GM21737 (cell line): ENCODE data around the gene FSD1.
"Not testable (repeated sequence)": the region's sequence is repeated elsewhere in the genome, so short reads cannot be mapped to it uniquely, and the experiment has no call there.

Source experiments
- ATAC-seq: cut with Tn5 transposase; IDR thresholded peaks from one replicate; pipeline ENCODE4 v1.9.1; 2021; ENCODE audit warnings: mild to moderate bottlenecking, moderate library complexity; ENCODE audit not compliant: unreplicated experiment

Gene FSD1

GRCh38 chr19:4313847-4314490 lies 9.6 kb downstream of the FSD1 start:
- no peak for ATAC-seq

DNA sequence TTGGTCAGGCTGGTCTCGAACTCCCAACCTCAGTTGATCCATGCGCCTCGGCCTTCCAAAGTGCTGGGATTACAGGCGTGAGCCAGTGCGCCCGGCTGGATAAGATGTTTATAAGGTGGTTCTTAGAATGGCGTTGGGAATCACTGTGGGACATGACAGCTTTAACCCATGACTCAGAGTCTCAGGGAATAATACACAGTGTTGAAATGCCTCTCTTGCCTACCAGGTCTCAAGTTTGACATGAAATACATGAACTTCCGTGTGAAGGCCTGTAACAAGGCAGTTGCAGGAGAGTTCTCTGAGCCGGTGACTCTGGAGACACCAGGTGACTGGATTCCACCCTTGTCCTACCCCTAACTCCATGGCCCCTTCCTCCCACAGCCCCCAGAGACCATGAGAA lies 12.6 kb downstream of the FSD1 start:
- no peak for ATAC-seq

- no peak for ATAC-seq
Measured at GRCh38 chr19:4318460-4318859, 14.1 kb downstream of the FSD1 start.

- no peak for ATAC-seq
Measured at GRCh38 chr19:4319067-4319718, 14.8 kb downstream of the FSD1 start.

GRCh38 chr19:4320419-4320818 lies 16.0 kb downstream of the FSD1 start:
- no peak for ATAC-seq

GRCh38 chr19:4322942-4323665 lies 18.7 kb downstream of the FSD1 start:
- ATAC-seq = no peak

GRCh38 chr19:4323692-4324091 lies 19.3 kb downstream of the FSD1 start:
- ATAC-seq = no peak

DNA sequence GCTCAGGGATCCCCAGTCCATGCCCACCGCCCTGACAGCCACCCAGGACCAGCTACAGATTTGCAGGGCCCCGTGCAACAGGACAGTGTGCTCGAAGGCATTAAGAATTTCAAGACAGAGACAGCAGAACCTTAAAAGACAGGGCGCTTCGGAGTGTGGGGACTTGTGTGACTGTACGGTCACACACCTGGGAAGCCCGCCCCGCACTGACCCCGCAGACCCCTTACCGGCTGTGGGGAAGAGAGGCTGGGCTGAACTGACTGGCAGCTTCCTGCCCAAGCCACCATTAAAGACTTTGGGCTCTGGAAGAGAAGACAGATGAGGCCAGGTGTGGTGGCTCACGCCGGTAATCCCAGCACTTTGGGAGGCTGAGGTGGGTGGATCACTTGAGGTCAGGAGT lies 19.8 kb downstream of the FSD1 start:
- no peak for ATAC-seq

GRCh38 chr19:4326215-4326836 lies 21.9 kb downstream of the FSD1 start:
- no peak for ATAC-seq

GRCh38 chr19:4326837-4327251 lies 22.4 kb downstream of the FSD1 start:
- ATAC-seq = no peak

DNA sequence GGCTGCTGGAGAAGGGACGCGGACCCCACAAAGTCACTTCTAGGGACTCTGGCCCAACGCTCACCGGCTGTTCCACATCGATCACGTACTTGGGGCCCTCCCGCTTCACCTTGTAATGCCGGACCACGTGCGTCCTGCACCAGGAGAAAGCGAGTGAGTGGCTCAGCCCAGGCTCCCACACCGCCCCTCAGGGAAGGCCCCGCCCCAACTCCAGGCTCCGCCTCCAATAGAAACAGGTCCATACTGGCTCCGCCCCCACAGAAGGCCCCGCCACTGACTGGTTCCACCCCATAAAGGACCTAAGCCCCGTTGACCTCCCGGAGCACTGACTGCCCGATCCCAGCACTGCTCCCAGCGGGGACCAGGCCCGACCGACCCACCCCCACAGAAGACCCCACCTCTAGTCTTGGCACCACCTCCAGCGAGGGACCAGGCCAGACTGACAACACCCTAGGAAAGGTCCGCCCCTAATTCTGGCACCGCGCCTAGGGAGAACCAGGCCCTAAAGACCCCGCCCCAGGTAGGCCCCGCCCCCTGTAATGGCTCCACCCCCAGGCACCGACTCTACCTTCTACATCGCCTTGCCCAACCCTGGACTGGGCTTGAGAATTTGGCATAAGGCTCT lies 23.0 kb downstream of the FSD1 start:
- ATAC-seq = no peak

DNA sequence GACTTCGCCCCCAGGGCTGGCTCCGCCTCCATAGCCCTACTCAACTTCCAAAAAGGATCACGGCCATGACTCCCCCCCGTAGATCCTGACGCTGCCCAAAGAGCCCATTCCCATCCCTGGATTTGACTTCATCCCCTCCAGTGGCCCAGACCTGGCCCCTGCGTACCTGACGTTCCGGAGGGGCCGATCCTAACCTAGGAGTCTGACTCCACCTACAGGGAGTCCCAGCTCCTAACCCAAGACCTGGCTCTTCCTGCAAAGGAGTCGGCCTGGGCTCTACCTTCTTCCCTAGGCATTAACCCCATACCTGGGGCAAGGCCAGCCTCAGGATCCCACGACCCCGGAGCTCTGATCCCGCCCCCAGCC lies 23.5 kb downstream of the FSD1 start:
- ATAC-seq = no peak

GRCh38 chr19:4328243-4328990 lies 24.0 kb downstream of the FSD1 start:
- peak; percentile 72 for ATAC-seq

DNA sequence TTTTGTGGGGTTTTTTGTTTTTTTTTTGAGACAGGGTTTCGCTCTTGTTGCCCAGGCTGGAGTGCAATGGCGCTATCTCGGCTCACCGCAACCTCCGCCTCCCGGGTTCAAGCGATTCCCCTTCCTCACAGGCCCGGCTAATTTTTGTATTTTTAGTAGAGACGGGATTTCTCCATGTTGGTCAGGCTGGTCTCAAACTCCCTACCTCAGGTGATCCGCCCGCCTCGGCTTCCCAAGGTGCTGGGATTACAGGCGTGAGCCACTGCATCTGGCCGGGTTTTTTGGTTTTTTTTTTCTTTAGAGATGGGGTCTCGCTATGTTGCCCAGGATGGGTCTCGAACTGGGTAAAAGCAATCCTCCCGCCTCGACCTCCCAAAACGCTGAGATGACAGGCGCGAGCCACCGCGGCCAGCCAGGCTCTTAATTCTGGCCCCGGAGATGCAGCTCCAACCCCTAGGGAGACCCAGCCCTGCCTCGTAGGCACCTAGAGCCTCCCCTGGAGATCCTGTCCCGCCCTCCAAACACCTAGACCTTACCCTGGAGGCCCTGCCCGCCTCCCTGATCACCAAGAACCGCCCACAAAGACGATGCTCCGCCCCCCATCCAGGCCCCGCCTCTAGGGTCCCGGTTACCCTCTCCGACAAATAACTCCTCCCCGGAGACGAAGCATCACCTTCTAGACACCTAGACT lies 24.7 kb downstream of the FSD1 start:
- not testable (repeated sequence) for ATAC-seq

DNA sequence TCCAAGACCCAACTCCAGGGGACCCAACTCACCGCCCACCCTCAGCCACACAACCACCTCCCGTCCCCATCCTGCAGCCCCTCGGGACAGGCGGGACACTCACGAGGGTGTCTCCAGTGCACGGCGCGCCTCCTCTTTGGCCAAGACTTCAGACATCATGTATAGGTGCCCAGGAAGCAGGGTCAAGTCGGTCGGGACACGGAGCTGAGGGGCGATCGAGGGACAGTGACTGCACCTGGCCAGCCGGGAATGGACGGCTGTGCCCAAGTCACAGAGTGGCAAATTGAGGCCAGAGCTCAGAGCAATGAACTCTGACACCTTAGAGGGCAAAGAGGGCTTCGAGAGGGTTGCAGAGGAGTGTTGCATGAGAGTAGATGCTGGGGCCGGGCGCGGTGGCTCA lies 25.5 kb downstream of the FSD1 start:
- no peak for ATAC-seq

GRCh38 chr19:4334929-4335570 lies 30.7 kb downstream of the FSD1 start:
- ATAC-seq = no peak

- no peak for ATAC-seq
Measured at GRCh38 chr19:4337906-4338440, 33.6 kb downstream of the FSD1 start.

GRCh38 chr19:4338441-4339355 lies 34.3 kb downstream of the FSD1 start, which contains the start of gene STAP2:
Gene STAP2, minus strand, starts transcription at chr19:4338827. Its CDS starts 74 bp downstream, at chr19:4338753.
- no peak for ATAC-seq
